Neural progenitor cell (in vitro differentiated cells): ENCODE results near the gene HBD.

Experiments used
- EZH2 ChIP-seq: fragments of 200-600 bp; sonication (generic); IDR thresholded peaks from 2 replicates; pipeline ENCODE4 v1.6.1; 2017; ENCODE audit warnings: antibody characterized with exemption, mild to moderate bottlenecking, moderate library complexity
- TF ChIP-seq, protein P1 (sequence below): fragments of 200-600 bp; sonication (generic); IDR thresholded peaks from 2 replicates; pipeline ENCODE4 v1.5.1; 2017; ENCODE audit warnings: antibody characterized with exemption, mild to moderate bottlenecking

DNA sequence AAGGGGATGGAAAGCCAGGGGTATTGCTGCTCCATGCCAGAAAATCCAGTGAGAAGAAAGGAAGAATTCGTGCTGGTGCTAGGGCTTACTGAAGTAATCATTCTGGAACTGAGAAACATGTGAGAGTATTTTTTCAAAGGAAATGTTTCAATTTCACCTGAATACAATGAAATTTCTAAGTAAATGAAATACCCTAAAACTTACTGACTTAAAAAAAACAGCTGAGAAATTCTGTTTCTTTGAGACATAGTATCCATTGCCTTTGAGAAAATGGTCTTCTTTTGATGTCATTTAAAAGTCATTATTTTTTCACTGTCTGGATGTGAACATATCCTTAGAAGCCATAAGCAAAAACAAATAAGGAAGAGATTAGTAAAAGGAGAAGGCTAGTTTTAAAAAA lies 33.7 kb downstream of the HBD start, which contains the start of gene OR51V1:
- TF ChIP-seq, protein P1, sequence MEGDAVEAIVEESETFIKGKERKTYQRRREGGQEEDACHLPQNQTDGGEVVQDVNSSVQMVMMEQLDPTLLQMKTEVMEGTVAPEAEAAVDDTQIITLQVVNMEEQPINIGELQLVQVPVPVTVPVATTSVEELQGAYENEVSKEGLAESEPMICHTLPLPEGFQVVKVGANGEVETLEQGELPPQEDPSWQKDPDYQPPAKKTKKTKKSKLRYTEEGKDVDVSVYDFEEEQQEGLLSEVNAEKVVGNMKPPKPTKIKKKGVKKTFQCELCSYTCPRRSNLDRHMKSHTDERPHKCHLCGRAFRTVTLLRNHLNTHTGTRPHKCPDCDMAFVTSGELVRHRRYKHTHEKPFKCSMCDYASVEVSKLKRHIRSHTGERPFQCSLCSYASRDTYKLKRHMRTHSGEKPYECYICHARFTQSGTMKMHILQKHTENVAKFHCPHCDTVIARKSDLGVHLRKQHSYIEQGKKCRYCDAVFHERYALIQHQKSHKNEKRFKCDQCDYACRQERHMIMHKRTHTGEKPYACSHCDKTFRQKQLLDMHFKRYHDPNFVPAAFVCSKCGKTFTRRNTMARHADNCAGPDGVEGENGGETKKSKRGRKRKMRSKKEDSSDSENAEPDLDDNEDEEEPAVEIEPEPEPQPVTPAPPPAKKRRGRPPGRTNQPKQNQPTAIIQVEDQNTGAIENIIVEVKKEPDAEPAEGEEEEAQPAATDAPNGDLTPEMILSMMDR, result no peak
- no peak for TF ChIP-seq EZH2
